EH (cell line): ENCODE data around the gene JAKMIP2.
"Not testable (repeated sequence)": the region's sequence is repeated elsewhere in the genome, so short reads cannot be mapped to it uniquely, and the experiment has no call there.

Source experiments
- DNase-seq: peaks from one replicate; pipeline ENCODE4 v3.0.0-alpha.2; 2015; ENCODE audit warnings: low read depth

The JAKMIP2 gene

GRCh38 chr5:147782110-147783028 lies at the start of gene JAKMIP2:
Gene JAKMIP2 (minus strand): TSS chr5:147782728. CDS start chr5:147671806, 110,922 bp downstream.
- peak; percentile 54 for DNase-seq

- DNase-seq, result no peak
Measured at GRCh38 chr5:147831465-147831864, 48.9 kb upstream of the JAKMIP2 start, which contains the start of gene SPINK1. Gene SPINK1 (minus strand): TSS chr5:147831671. CDS start chr5:147831577, 94 bp downstream.

DNA sequence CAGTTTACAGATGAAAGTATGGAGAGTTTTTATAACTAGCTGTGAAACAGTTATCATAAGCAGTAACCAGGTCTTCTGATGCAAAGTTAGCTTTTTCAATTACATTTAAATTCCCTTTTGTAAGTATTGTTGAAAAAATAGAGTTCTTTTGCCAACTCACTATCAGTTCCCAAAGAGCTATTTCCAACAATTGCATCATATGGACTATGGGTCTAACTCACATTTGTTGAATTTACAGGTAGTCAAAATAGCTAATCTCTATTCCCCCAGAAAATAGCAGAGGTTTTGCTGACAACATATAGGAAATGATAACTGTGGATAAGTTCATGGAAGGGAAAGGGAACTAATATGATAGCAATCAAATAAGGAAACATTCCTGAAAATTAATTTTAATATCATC lies 47.5 kb upstream of the JAKMIP2 start:
- no peak for DNase-seq

DNA sequence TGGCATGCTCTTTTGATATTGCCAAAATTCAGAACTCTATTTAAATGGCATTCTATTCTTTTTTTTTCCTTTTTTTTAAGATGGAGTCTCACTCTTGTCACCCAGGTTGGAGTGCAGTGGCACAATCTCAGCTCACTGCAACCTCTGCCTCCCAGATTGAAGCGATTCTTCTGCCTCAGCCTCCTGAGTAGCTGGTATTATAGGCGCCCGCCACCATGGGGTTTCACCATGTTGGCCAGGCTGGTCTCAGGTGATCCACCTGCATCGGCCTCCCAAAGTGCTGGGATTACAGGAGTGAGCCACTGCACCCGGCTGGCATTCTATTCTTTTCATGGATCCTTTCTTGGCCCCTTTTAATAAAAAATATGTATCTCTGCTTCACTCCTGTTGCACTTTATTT lies 44.5 kb upstream of the JAKMIP2 start:
- not testable (repeated sequence) for DNase-seq

GRCh38 chr5:147826361-147826760 lies 43.8 kb upstream of the JAKMIP2 start:
- DNase-seq, result no peak

DNA sequence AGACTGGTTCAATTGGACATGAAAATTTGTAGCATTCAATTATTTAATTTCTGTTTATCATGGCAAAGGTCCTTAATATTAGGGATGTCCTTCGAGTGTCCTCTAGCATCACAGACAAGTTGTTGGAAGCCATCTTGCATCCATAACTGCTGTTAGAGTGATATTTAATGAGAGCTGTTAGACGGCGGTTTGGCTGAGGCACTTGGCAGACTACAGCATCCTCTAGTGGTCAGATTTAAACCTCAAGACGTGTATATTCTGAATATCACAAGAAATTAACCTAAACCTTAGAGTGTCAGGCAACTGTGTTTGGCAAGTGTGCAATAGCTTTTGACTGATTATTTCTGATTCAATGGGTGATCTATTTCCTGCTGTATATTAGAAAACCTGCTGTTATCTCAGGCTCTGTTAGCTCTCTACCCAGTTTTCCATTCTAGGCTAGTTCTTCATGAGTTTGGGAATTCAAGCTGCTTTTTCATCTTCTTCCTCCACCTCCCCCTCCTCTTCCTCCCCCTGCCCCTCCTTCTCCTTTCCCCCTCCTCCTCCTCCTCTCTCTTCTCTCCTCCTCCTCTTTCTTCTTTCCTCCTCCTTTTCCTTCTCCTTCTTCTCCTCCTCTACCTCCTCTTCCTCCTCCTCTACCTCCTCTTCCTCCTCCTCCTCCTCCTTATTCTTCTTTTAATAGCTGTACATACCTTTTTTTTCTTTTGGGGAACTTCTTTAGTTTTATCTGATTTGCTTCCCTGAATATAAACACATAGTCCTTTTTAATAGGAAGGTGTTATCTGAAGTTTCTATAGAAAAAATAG lies 40.4 kb upstream of the JAKMIP2 start:
- DNase-seq, result peak; percentile 60

GRCh38 chr5:147822222-147822621 lies 39.7 kb upstream of the JAKMIP2 start:
- not testable (repeated sequence) for DNase-seq

- no peak for DNase-seq
Measured at GRCh38 chr5:147821766-147822165, 39.2 kb upstream of the JAKMIP2 start.

- DNase-seq, result no peak
Measured at GRCh38 chr5:147819261-147819770, 36.8 kb upstream of the JAKMIP2 start.

GRCh38 chr5:147818290-147818689 lies 35.8 kb upstream of the JAKMIP2 start:
- no peak for DNase-seq

DNA sequence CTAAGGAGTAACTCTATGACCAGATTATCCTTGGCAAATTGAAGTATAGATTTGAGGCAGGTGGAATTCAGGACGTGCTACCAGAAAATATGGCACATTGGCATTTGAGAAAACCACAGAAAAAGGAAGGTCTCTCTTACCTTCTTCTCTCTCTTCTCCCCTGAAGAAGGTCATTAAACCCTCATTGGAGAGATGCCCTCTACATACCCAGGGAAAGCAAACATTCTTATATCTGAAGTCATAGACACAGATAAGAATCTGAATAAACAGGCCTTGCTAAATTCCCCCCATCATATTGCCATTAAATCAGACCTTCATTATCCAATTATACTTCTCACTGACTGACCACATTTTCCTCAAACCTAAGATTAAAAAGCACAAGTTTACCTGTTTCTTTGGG lies 31.2 kb upstream of the JAKMIP2 start:
- DNase-seq, result no peak

DNA sequence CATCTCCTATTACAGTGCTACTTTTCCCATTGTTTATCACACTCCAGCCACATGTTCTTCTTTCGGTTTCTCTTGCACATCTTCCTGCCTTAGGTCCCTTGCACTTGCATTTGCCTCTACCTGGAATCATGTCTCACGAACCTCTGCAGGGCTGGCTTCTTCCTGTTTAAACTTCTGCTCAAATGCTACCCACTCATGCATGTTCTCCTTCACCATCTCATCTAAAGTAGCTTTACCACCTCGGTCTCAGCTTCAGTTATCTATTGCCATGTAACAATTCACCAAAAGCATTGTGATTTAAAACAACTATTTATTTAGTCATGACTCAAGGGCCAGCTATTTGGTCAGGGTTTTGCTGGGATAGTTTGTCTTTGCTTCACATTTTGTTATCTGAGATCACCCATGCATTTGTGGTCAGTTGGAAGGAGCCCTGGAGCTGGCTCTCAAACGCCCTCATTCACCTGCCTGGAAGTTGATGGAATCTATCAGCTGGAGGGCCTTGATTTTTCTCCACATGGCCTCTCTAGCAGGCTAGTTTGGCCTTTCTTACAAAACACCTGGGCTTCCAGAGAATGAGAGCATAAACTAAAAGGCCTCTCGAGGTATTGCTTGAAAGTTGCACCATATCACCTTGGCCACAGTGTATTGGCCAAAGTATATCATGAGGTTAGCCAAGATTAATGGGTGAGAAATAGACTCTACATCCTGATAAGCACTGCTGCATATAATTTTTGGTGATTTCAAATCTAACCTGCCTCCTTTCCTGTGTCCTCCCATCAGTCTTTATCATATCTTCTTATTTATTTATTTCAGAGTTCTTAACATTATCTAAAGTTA lies 27.5 kb upstream of the JAKMIP2 start:
- no peak for DNase-seq

DNA sequence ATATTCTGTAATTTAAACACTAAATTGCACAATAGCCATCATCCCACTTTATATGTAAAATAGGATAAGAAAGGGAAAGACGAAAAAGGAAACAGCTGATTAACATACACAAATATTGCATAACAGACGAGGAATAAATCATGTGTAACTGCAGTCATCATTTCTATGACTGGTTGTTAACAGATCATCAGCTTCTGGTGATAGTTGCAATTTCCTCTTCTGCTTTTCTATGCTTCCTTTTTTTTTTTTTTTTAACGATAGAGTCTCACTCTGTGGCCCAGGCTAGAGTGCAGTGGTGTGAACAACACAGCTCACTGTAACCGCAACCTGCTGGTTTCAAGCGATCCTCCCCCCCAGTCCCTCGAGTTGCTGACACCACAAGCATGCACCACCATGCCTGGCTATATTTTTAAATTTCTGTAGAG lies 22.5 kb upstream of the JAKMIP2 start:
- DNase-seq, result no peak

DNA sequence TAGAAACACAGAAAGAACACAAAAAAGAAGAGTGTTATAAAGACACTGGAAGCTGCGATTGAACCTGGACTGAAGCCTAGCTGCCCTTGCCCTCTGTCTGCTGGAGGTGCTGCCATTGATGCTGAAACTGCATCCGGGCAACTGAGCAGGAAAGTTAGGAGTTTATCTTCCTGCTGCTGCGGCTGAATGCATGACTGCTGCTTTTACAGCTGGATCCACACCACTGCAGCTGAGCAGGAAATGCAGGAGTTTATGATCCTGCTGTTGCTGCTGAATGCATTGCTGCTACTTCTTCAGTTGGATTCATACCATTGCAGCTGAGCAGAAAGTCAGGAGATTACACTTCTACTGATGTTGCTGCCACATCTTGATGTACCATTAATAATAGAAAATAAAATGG lies 21.8 kb upstream of the JAKMIP2 start:
- DNase-seq, result no peak

GRCh38 chr5:147803926-147804325 lies 21.4 kb upstream of the JAKMIP2 start:
- DNase-seq, result no peak

DNA sequence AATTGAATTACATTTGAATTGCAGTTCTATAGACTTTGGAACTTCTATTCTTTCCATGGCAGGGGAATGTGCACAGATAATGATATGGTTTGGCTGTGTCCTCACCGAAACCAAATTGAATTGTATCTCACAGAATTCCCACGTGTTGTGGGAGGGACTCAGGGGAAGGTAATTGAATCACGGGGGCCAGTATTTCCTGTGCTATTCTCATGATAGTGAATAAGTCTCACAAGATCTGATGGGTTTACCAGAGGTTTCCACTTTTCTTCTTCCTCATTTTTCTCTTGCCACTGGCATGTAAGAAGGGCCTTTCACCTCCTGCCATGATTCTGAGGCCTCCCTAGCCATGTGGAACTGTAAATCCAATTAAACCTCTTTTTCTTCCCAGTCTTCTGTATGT lies 20.6 kb upstream of the JAKMIP2 start:
- DNase-seq, result not testable (repeated sequence)

GRCh38 chr5:147801461-147801860 lies 18.9 kb upstream of the JAKMIP2 start:
- no peak for DNase-seq

DNA sequence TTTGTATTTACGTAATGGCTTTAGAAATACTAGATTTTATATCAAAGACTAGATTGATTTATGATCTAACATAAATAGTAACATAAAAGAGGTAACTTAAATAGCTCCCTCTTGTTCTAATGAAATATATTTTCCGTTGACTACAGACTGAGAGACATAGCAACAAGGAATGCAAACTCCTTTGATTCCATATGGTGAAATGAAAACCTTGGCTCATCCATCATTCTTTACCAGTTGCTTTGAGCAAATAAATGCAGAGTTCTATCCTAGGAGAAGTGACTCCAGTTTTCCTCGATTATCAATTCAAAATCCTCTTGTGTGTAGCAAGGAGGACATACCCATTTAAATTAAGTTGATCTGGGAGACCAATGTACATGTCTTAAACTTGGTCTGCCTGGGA lies 18.0 kb upstream of the JAKMIP2 start:
- no peak for DNase-seq

DNA sequence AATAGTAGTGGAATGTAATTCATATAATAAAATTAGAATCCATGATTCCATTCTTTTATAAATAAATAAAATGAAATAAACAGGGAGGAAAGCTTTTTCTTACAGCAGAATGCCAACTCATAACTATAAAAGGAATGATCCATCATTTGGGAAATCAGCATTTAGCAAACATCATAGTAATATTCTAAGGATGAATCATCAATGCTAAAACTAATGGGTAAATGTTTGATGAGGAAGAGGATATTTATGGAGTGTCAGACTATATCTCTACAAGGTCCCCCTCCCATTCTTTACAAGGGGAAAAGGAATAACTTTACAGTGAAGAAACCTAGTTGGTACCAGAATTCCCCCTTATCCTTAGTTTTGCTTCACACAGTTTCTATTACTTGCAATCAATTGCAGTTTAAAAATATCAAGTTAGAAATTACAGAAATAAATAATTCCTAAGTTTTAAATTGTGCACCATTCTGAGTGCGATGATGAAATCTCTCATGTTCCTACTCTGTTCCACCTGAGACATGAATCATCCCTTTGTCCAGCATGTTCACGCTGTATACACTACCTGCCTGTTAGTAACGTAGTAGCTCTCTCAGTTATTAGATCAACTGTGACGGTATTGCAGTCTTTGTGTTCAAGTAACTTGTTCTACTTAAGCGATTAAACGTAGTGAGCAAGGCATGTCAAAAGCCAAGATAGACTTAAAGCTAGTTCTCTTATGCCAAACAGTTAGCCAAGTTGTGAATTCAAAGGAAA lies 14.2 kb upstream of the JAKMIP2 start:
- no peak for DNase-seq

GRCh38 chr5:147791181-147791580 lies 8.7 kb upstream of the JAKMIP2 start:
- DNase-seq, result no peak

GRCh38 chr5:147789820-147790219 lies 7.3 kb upstream of the JAKMIP2 start:
- no peak for DNase-seq
